Adrenal gland (tissue), 12 donors: ENCODE data around the gene CDK16. TPM values are rescaled to one million over a fixed set of nuclear protein-coding genes. Genes with fewer than 3 reads are reported as not detected.
A peak's percentile ranks its signal among the peaks of the same experiment; 100 is the strongest.

Experiments
- DNase-seq, 7 donors: peaks; one replicate each; pipeline ENCODE4 v3.0.0-alpha.2; 2019 to 2020
- H3K27ac ChIP-seq, 5 donors: fragments of 200-600 bp; sonication (generic) in 4 of 5; 1 replicate in 3 of 5; 2 replicates in 2 of 5; pipeline versions ENCODE4 v1.5.1 to v1.8.0; 2016 to 2020; ENCODE audit warnings: mild to moderate bottlenecking in 1 of 5
- H3K27me3 ChIP-seq: fragments of 200-600 bp; 2 replicates; pipeline ENCODE4 v1.8.0; 2021
- H3K36me3 ChIP-seq, 2 donors: fragments of 200-600 bp; replicated peaks in 1 of 2; 1 replicate in 1 of 2; 2 replicates in 1 of 2; pipeline versions ENCODE4 v1.5.1 to v1.8.0; 2018 to 2022
- H3K4me1 ChIP-seq, 2 donors: fragments of 200-600 bp; replicated peaks in 1 of 2; 1 replicate in 1 of 2; 2 replicates in 1 of 2; pipeline versions ENCODE4 v1.5.1 to v1.8.0; 2018 to 2021
- H3K4me3 ChIP-seq, 4 donors: fragments of 200-600 bp; sonication (generic) in 3 of 4; one replicate each; pipeline ENCODE4 v1.5.1; 2016 to 2018
- H3K9me3 ChIP-seq, 3 donors: fragments of 200-600 bp; sonication (generic) in 1 of 3; replicated peaks in 1 of 3; 1 replicate in 2 of 3; 2 replicates in 1 of 3; pipeline versions ENCODE4 v1.5.1 to v1.8.0; 2016 to 2021
- CTCF ChIP-seq, 6 experiments: fragments of 450-650 bp in 4 of 6; fragments of 200-600 bp in 2 of 6; sonication (generic) in 1 of 6; IDR thresholded peaks; 1 replicate in 5 of 6; 2 replicates in 1 of 6; pipeline versions ENCODE4 v1.5.1 to v1.8.0; 2016 to 2021; ENCODE audit warnings: antibody characterized with exemption in 6 of 6, mild to moderate bottlenecking in 2 of 6, moderate library complexity in 1 of 6
- POLR2A ChIP-seq, 2 donors: fragments of 450-650 bp; IDR thresholded peaks; one replicate each; pipeline ENCODE4 v1.6.1; 2017; ENCODE audit warnings: antibody characterized with exemption in 2 of 2, mild to moderate bottlenecking in 2 of 2, moderate library complexity in 1 of 2
- WGBS, 4 donors: extraction: QIAGEN DNeasy Blood & Tissue Kit in 2 of 4; methylation state at CpG; one replicate each; pipeline versions ENCODE4 v1.1.5 to v1.1.7; 2013 to 2017; 5-methylcytosine and 5-hydroxymethylcytosine counted together
- intact Hi-C, 2 donors: fragments of 100-400 bp; cut with DNase I; formaldehyde crosslinking; loops; one replicate each; pipeline versions ENCODE4 v1.14.1 to v1.15.0; 2022 to 2023
- polyA plus RNA-seq, 3 donors: library from polyadenylated mRNA; stranded (reverse); fragments of 200-250 nt in 2 of 3; fragments of 350-450 nt in 1 of 3; fragmentation: Illumina TruSeq in 1 of 3; extraction: RNeasy Lipid Tissue Mini Kit (QIAGEN cat#74804) in 1 of 3; gene quantifications; one replicate each; pipeline ENCODE4 v1.2.3, GENCODE V29; 2013 to 2014
- total RNA-seq, 9 donors: library from RNA; depleted of rRNA in 4 of 9; stranded (reverse); fragments of >200 nt in 4 of 9; fragments of 120-200 nt in 1 of 9; fragmentation: NEBNext Ultra II Directional in 1 of 9; extraction: Animal tissue kit (Norgen Biotek cat#: 25700) in 1 of 9; gene quantifications; one replicate each; pipeline versions ENCODE4 v1.1.0 to v1.2.4, GENCODE V29; 2013 to 2023
- donor health status: healthy with polysubstance abuse.
- donor health status: Bipolar disorder and iron deficiency.
- donor health status: DM: yes; HTN: yes; CAD: no.
- donor health status: DM: no; HTN: no; CAD: no.
- donor health status: DM: no; HTN: no; CAD: no.
- donor health status: DM: yes; HTN: yes; CAD: no.

CDK16 gene
- total and polyA plus RNA-seq, 12 donors: 50.5 to 187 (median 115) TPM

GRCh38 chrX:47198026-47198686 lies 20.3 kb upstream of the CDK16 start:
- Histone ChIP-seq H3K4me1 (peaks cover 38 to 46% of the 10 kb centered on the region in 2 donors), H3K27me3 (no peaks in the 10 kb centered on the region), H3K36me3 (peaks cover 0 to 48% of the 10 kb centered on the region in 2 donors), H3K9me3 (no peaks in the 10 kb centered on the region), H3K4me3 (no peak overlapping the region), H3K27ac (peak overlapping the region in 4 of 5 donors; percentile 12 to 74 (median 58))
- no peak for DNase-seq
- 38 to 71% (median 51%) methylated on average over 8 to 10 of the region's 10 CpGs for WGBS, 4 donors
- intact Hi-C loops: loop anchor here in 1 of 2 donors (10.0 kb wide), 2 partner anchors 187 to 327 kb away; no protein-coding TSS in a partner anchor
- no peak for TF ChIP-seq CTCF (IDR thresholded peaks at IDR 0.05)
- TF ChIP-seq POLR2A (IDR thresholded peaks at IDR 0.05): no peak

GRCh38 chrX:47198687-47199080 lies 19.8 kb upstream of the CDK16 start:
- no peak for TF ChIP-seq POLR2A (IDR thresholded peaks at IDR 0.05)
- no peak for TF ChIP-seq CTCF (IDR thresholded peaks at IDR 0.05)
- Histone ChIP-seq H3K9me3 (no peaks in the 10 kb centered on the region), H3K27me3 (no peaks in the 10 kb centered on the region), H3K4me3 (no peak overlapping the region), H3K4me1 (peaks cover 38 to 44% of the 10 kb centered on the region in 2 donors), H3K36me3 (peaks cover 0 to 53% of the 10 kb centered on the region in 2 donors), H3K27ac (peak overlapping the region in 4 of 5 donors; percentile 12 to 74 (median 42))
- intact Hi-C loops: loop anchor here in 1 of 2 donors (10.0 kb wide), 2 partner anchors 186 to 326 kb away; no protein-coding TSS in a partner anchor
- DNase-seq: no peak
- 45 to 79% (median 64%) methylated on average over 15 of the region's 15 CpGs; no CpG with 5 or more reads in 1 of the 4 donors for WGBS, 4 donors

- no peak for DNase-seq
- H3K36me3 ChIP-seq: peaks cover 0 to 59% of the 10 kb centered on the region in 2 donors
- no peaks in the 10 kb centered on the region for H3K9me3 ChIP-seq
- no peak overlapping the region for H3K4me3 ChIP-seq
- no peaks in the 10 kb centered on the region for H3K27me3 ChIP-seq
- intact Hi-C loops: loop anchor here in 1 of 2 donors (10.0 kb wide), 2 partner anchors 186 to 326 kb away; no protein-coding TSS in a partner anchor
- peaks cover 38 to 44% of the 10 kb centered on the region in 2 donors for H3K4me1 ChIP-seq
- WGBS, 4 donors: 81 to 93% (median 86%) methylated on average over 8 to 10 of the region's 10 CpGs
- TF ChIP-seq CTCF (IDR thresholded peaks at IDR 0.05) (no peak), POLR2A (IDR thresholded peaks at IDR 0.05) (no peak)
- H3K27ac ChIP-seq: peak overlapping the region in 3 of 5 donors; percentile 37 to 74 (median 47)
These were observed 19.2 kb upstream of the CDK16 start for GRCh38 chrX:47199286-47199685.

- H3K27ac ChIP-seq: peak overlapping the region in 3 of 5 donors; percentile 26 to 60 (median 47)
- DNase-seq: peak in 6 of 7 donors; percentile 51 to 70 (median 69)
- no peak overlapping the region for H3K4me3 ChIP-seq
- no peaks in the 10 kb centered on the region for H3K9me3 ChIP-seq
- 31 to 87% (median 69%) methylated on average over 2 to 9 of the region's 9 CpGs for WGBS, 4 donors
- H3K27me3 ChIP-seq: no peaks in the 10 kb centered on the region
- H3K4me1 ChIP-seq: peaks cover 27 to 34% of the 10 kb centered on the region in 2 donors
- peaks cover 0 to 72% of the 10 kb centered on the region in 2 donors for H3K36me3 ChIP-seq
- intact Hi-C loops: no loop called here
- peak in 3 of 6 experiments; percentile 22 to 34 (median 27) for TF ChIP-seq CTCF (IDR thresholded peaks at IDR 0.05)
- no peak for TF ChIP-seq POLR2A (IDR thresholded peaks at IDR 0.05)
These were observed 17.9 kb upstream of the CDK16 start for GRCh38 chrX:47200385-47201150.
